Hepatocyte (in vitro differentiated cells): ENCODE measurements around the gene MTARC1. TPM values are rescaled to one million over a fixed set of nuclear protein-coding genes. Genes with fewer than 3 reads are reported as not detected.

Experiments
- DNase-seq: peaks from one replicate; pipeline ENCODE4 v3.0.0-alpha.2; 2016; ENCODE audit warnings: low spot score
- H2AFZ ChIP-seq: fragments of 200-600 bp; sonication (generic); 2 replicates; pipeline ENCODE4 v1.6.0; 2016; ENCODE audit warnings: antibody characterized with exemption, mild to moderate bottlenecking
- H3K27ac ChIP-seq: fragments of 200-600 bp; sonication (generic); 2 replicates; pipeline ENCODE4 v1.5.1; 2016; ENCODE audit warnings: mild to moderate bottlenecking
- H3K27me3 ChIP-seq: fragments of 200-600 bp; sonication (generic); 2 replicates; pipeline ENCODE4 v1.6.1; 2016
- H3K36me3 ChIP-seq: fragments of 200-600 bp; sonication (generic); replicated peaks from 2 replicates; pipeline ENCODE4 v1.5.1; 2016; ENCODE audit warnings: low read depth; ENCODE audit not compliant: insufficient read depth
- H3K4me1 ChIP-seq: fragments of 200-600 bp; sonication (generic); 2 replicates; pipeline ENCODE4 v1.5.1; 2016; ENCODE audit warnings: mild to moderate bottlenecking, moderate library complexity; ENCODE audit not compliant: insufficient read depth
- H3K4me2 ChIP-seq: fragments of 200-600 bp; sonication (generic); 2 replicates; pipeline ENCODE4 v1.6.0; 2016
- H3K4me3 ChIP-seq: fragments of 200-600 bp; sonication (generic); 2 replicates; pipeline ENCODE4 v1.5.1; 2016; ENCODE audit warnings: mild to moderate bottlenecking
- H3K79me2 ChIP-seq: fragments of 200-600 bp; sonication (generic); 2 replicates; pipeline ENCODE4 v1.6.0; 2017; ENCODE audit warnings: mild to moderate bottlenecking
- H3K9me2 ChIP-seq: fragments of 200-600 bp; sonication (generic); replicated peaks from 2 replicates; pipeline ENCODE4 v1.6.0; 2017; ENCODE audit warnings: mild to moderate bottlenecking; ENCODE audit not compliant: insufficient read depth
- H3K9me3 ChIP-seq: fragments of 200-600 bp; sonication (generic); 2 replicates; pipeline ENCODE4 v1.5.1; 2016; ENCODE audit warnings: low read depth, mild to moderate bottlenecking
- H4K20me1 ChIP-seq: fragments of 200-600 bp; sonication (generic); 2 replicates; pipeline ENCODE4 v1.6.0; 2016; ENCODE audit warnings: mild to moderate bottlenecking; ENCODE audit not compliant: insufficient read depth, poor library complexity, severe bottlenecking
- EZH2 ChIP-seq: fragments of 200-600 bp; sonication (generic); IDR thresholded peaks from 2 replicates; pipeline ENCODE4 v1.6.1; 2016; ENCODE audit warnings: antibody characterized with exemption, mild to moderate bottlenecking, borderline replicate concordance
- EZH2phosphoT487 ChIP-seq: fragments of 200-600 bp; sonication (generic); IDR thresholded peaks from one replicate; pipeline ENCODE4 v1.6.1; 2018; ENCODE audit warnings: antibody characterized with exemption, mild to moderate bottlenecking, low read depth, moderate library complexity; ENCODE audit not compliant: unreplicated experiment, severe bottlenecking
- WGBS: methylation state at CpG from one replicate; pipeline ENCODE4 v1.1.6; 2016; ENCODE audit warnings: low lambda C conversion rate; ENCODE audit errors: missing lambda C conversion rate; 5-methylcytosine and 5-hydroxymethylcytosine counted together
- polyA plus RNA-seq: library from polyadenylated mRNA; unstranded; fragments of >200 nt; fragmentation: Nextera tagmentation; extraction: Ambion mirVana; gene quantifications from 2 replicates; pipeline ENCODE4 v1.2.1, GENCODE V29; 2016
- total RNA-seq: library from RNA; depleted of rRNA; stranded (reverse); fragments of >200 nt; gene quantifications from 2 replicates; pipeline ENCODE4 v1.2.3, GENCODE V29; 2014
- TF ChIP-seq, protein P1 (sequence below): fragments of 200-600 bp; sonication (generic); IDR thresholded peaks from 2 replicates; pipeline ENCODE4 v1.5.1; 2016; ENCODE audit warnings: antibody characterized with exemption, mild to moderate bottlenecking; ENCODE audit not compliant: poor library complexity

Gene MTARC1
- total and polyA plus RNA-seq, 2 experiments from 2014 or later = 15.8 to 24.0 TPM

DNA sequence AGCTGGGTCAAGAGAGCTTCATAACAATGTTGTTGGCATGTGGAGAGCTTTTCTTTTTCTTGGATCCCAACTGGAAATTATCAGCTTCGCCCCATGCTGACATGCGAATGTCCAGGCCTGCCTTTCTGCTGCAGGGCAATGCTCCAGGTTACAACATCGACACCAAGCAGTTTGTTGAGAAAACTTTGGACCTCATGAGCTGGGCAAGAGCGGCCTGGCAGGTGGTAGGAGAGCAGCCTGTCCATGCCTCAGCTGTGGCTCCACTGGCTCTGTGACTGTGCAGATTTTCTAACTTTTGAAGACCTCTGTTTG is 41.4 kb downstream of the MTARC1 start:
- no peak overlapping the region for H3K27ac ChIP-seq
- TF ChIP-seq EZH2 (no peak), EZH2phosphoT487 (no peak)
- TF ChIP-seq, protein P1, sequence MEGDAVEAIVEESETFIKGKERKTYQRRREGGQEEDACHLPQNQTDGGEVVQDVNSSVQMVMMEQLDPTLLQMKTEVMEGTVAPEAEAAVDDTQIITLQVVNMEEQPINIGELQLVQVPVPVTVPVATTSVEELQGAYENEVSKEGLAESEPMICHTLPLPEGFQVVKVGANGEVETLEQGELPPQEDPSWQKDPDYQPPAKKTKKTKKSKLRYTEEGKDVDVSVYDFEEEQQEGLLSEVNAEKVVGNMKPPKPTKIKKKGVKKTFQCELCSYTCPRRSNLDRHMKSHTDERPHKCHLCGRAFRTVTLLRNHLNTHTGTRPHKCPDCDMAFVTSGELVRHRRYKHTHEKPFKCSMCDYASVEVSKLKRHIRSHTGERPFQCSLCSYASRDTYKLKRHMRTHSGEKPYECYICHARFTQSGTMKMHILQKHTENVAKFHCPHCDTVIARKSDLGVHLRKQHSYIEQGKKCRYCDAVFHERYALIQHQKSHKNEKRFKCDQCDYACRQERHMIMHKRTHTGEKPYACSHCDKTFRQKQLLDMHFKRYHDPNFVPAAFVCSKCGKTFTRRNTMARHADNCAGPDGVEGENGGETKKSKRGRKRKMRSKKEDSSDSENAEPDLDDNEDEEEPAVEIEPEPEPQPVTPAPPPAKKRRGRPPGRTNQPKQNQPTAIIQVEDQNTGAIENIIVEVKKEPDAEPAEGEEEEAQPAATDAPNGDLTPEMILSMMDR = no peak
- no peaks in the 10 kb centered on the region for H3K9me2 ChIP-seq
- H3K4me3 ChIP-seq = no peak overlapping the region
- no peak for DNase-seq
- H3K27me3 ChIP-seq = no peaks in the 10 kb centered on the region
- H3K4me1 ChIP-seq = peaks cover 4% of the 10 kb centered on the region
- WGBS = 88% methylated on average over 4 of the region's 4 CpGs
- H3K4me2 ChIP-seq = no peak overlapping the region
- no peak overlapping the region for H2AFZ ChIP-seq
- no peaks in the 10 kb centered on the region for H3K79me2 ChIP-seq
- no peaks in the 10 kb centered on the region for H4K20me1 ChIP-seq
- H3K9me3 ChIP-seq = no peaks in the 10 kb centered on the region
- H3K36me3 ChIP-seq = no peaks in the 10 kb centered on the region

DNA sequence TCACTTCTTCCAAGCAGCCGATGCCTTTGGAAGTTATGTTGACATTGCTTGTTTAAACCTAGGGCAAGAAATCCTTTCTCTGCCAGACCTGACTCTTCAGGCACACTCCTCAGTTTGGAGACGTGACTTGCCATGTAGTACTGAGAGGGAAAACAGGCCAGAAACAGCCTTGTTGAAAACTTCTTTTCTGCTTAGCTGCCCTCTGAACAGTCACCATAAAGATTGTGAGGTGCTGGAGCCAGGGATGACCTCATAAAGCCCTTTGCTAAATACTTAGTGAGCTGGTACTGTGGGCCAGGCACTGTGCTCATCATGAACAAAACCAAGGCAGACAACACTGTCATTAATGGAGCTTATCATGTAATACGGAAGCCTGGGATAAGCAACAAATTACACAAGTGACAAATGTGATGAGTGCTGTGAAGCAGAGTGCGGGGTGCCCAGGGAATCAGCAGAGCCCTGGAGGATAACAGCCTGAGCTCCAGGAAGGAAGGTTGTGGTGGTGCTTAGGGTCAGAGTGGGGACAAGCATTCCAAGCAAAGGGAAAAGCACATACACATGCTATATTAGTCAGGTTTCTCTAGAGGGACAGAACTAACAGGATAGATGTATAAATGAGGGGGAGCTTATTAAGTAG is 42.4 kb downstream of the MTARC1 start:
- WGBS = 52% methylated on average over 4 of the region's 4 CpGs
- Histone ChIP-seq H3K79me2 (no peaks in the 10 kb centered on the region), H3K36me3 (no peaks in the 10 kb centered on the region), H3K4me3 (no peak overlapping the region), H3K4me2 (no peak overlapping the region), H2AFZ (no peak overlapping the region), H3K4me1 (peaks cover 4% of the 10 kb centered on the region), H3K9me3 (no peaks in the 10 kb centered on the region), H3K9me2 (no peaks in the 10 kb centered on the region), H4K20me1 (no peaks in the 10 kb centered on the region), H3K27ac (no peak overlapping the region), H3K27me3 (no peaks in the 10 kb centered on the region)
- no peak for TF ChIP-seq EZH2
- TF ChIP-seq, protein P1 = no peak
- TF ChIP-seq EZH2phosphoT487 = no peak
- no peak for DNase-seq

DNA sequence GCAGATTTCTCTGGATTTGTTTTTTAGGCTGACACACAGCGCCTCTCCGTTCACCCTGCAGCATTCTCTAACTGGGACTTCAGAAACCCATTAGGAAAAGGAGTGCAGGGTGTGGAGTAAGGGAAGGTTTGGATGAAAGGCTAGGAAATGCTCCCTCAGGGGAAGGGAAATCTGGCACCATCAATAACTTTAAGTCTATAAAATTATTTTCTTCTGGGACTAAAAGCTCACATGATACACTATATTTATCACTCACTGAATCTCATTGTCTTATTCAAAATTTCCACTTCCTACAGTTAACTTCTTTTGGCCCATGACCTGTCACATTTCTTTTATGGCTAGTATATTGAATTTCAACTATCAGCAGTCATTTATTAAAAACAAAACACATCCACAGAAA is 46.7 kb downstream of the MTARC1 start:
- no peaks in the 10 kb centered on the region for H3K27me3 ChIP-seq
- H3K4me3 ChIP-seq = no peak overlapping the region
- H3K36me3 ChIP-seq = no peaks in the 10 kb centered on the region
- no peaks in the 10 kb centered on the region for H4K20me1 ChIP-seq
- H3K9me3 ChIP-seq = no peaks in the 10 kb centered on the region
- no peaks in the 10 kb centered on the region for H3K79me2 ChIP-seq
- H3K27ac ChIP-seq = no peak overlapping the region
- 68% methylated on average over 2 of the region's 2 CpGs for WGBS
- H2AFZ ChIP-seq = no peak overlapping the region
- no peaks in the 10 kb centered on the region for H3K4me1 ChIP-seq
- TF ChIP-seq, protein P1 = no peak
- TF ChIP-seq EZH2phosphoT487 (no peak), EZH2 (no peak)
- H3K9me2 ChIP-seq = no peaks in the 10 kb centered on the region
- no peak for DNase-seq
- H3K4me2 ChIP-seq = no peak overlapping the region
